Mucosa of stomach (tissue), 1 donor: Measurements from ENCODE around the gene MAN1C1.

Source experiments
- H3K27me3 ChIP-seq: one replicate; pipeline ENCODE4 v1.7.0; 2013; ENCODE audit warnings: mild to moderate bottlenecking, low read length; ENCODE audit not compliant: control insufficient read depth, insufficient read depth
- H3K36me3 ChIP-seq: one replicate; pipeline ENCODE4 v1.7.0; 2013; ENCODE audit warnings: low read length; ENCODE audit not compliant: control insufficient read depth, insufficient read depth
- H3K4me1 ChIP-seq: one replicate; pipeline ENCODE4 v1.7.0; 2013; ENCODE audit warnings: mild to moderate bottlenecking, low read length; ENCODE audit not compliant: control insufficient read depth, insufficient read depth
- H3K4me3 ChIP-seq: one replicate; pipeline ENCODE4 v1.7.0; 2013; ENCODE audit warnings: low read length
- H3K9ac ChIP-seq: one replicate; pipeline ENCODE4 v1.7.0; 2013; ENCODE audit warnings: mild to moderate bottlenecking, low read length, moderate library complexity
- H3K9me3 ChIP-seq: one replicate; pipeline ENCODE4 v1.7.0; 2013; ENCODE audit warnings: mild to moderate bottlenecking, low read length, moderate library complexity; ENCODE audit not compliant: control insufficient read depth
- donor health status: Pancreatic carcinoma.

The MAN1C1 gene

DNA sequence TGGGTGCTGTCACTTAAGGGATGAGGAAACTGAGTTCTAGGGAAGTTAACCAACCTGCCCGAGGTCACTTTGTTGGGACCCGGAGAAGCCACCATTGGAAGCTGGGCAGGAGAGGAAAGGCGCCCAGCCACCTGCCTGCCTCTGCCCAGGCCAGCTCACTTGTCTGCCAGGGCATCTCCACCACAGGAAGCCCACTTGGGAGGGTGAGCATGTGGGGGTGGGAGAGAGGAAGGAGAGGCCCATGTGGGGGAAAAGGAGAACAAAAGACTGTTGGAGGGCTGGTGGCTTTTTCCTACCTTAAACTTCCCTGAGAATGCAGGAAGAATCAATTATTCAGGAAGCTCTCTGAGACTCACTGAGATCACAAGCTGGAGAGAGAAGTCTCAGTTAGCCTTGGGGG is 139.6 kb downstream of the MAN1C1 start:
- no peaks in the 10 kb centered on the region for H3K9me3 ChIP-seq
- H3K27me3 ChIP-seq = no peaks in the 10 kb centered on the region
- H3K4me3 ChIP-seq = no peak overlapping the region
- no peak overlapping the region for H3K9ac ChIP-seq
- no peaks in the 10 kb centered on the region for H3K4me1 ChIP-seq
- no peaks in the 10 kb centered on the region for H3K36me3 ChIP-seq

DNA sequence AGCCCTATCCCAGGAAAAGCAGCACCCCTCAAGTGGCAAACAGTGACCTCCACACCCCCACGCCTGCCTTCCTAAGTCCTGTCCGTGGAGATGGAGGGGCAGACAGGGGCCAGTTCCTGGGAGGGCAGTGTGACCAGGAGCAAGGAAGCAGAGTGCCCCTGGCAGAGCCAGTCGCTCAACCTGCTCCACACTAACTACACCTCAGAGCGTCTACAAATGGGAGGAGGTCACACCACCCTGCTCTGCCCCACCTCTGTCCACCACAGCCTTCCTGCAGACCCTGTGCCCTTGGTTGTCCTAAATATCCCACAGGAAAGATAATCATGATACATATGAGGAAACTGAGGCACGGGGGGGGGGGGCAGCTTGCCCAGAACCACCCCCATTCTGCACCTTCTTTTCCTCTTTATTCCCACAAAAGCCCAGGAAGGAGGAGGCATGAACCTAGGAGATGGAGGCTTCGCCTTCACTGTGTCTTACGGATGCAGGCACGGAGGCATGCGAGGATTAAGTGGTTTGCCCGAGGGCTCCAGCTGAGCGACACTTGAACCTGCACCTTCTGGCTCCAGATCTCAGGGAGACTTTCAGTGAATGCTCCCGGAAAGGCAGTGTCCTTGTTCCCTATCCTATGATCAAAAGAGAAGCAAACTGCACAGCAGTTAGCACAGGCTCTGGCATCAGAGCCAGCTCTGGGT is 140.7 kb downstream of the MAN1C1 start:
- Histone ChIP-seq H3K27me3 (no peaks in the 10 kb centered on the region), H3K4me1 (no peaks in the 10 kb centered on the region), H3K4me3 (no peak overlapping the region)

DNA sequence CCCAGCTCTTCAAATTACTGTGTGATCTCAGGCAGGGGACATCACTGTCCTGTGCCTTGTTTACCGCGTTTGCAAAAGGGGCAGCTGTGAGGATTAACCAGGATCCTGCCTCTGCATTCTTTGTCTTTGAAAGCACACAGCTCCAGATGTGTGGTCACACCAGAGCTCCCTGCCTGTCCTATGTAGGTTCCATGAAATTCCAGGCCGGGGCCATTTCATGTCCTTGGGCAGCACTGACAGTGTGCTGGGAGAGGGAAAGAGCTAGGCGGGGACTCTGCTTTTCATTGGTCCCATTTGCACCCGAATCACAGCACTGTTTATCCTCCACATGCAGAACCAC is 141.2 kb downstream of the MAN1C1 start:
- Histone ChIP-seq H3K27me3 (no peaks in the 10 kb centered on the region), H3K4me3 (no peak overlapping the region), H3K9ac (no peak overlapping the region), H3K9me3 (no peaks in the 10 kb centered on the region), H3K4me1 (no peaks in the 10 kb centered on the region), H3K36me3 (no peaks in the 10 kb centered on the region)

More for the DNA sequence above, 140.7 kb downstream of the MAN1C1 start:
- H3K9ac ChIP-seq = no peak overlapping the region
- H3K36me3 ChIP-seq = no peaks in the 10 kb centered on the region
- H3K9me3 ChIP-seq = no peaks in the 10 kb centered on the region

DNA sequence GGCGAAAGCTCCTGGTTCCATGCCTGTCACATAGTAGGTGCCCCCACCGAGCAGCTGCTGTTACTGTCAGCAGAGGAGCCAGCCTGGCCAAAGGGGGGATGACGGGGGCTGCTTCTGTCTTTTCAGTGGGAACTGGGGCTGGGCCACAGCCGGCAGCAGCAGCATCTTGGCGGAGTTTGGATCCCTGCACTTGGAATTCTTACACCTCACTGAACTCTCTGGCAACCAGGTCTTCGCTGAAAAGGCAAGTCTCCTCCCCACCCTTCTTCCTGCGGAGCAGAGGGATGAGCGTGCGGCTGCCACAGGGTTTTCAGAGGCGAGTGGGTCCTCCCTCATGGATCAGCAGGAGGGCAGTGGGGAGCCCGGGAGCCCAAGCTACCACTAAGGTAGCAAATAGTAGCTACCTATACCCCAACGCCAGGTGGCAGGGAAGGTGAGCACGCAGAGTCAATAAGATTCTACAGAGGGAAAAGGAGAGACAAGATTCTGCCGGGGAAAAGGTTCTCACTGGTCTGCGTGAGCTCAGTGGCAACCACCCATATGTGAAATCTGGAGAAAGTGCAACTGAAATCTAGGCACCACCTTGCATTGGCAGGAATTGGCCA is 142.0 kb downstream of the MAN1C1 start:
- Histone ChIP-seq H3K4me1 (no peaks in the 10 kb centered on the region), H3K9me3 (no peaks in the 10 kb centered on the region), H3K4me3 (no peak overlapping the region), H3K27me3 (no peaks in the 10 kb centered on the region), H3K9ac (no peak overlapping the region), H3K36me3 (no peaks in the 10 kb centered on the region)

DNA sequence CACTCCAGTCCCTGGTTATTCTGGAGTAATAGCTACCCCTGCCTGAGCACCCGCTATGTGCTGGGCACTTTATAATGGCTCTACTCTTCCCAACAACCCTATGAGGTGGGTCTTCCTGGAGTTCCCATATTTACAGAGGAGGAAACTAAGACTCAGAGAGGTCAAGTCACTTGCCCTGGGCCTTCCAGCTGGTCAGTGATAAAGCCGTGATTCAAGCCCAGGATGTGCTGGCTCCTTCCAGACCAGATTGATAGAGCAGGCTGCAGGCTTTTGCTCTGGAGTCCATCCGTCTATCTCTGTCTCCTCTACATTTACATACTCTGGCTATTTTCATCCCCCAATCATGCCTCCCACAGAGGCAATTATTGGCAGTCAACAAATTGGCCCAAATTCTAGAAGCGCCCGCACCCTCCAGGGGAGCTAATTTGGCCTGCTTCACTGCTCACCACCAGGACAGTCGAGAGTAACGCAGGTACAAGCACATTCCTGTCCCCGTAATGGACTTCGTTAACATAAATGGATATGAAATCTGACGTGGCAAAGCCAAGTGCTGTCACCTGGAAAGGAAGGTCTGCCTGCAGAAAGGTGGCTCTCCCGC is 143.6 kb downstream of the MAN1C1 start:
- H3K9me3 ChIP-seq = no peaks in the 10 kb centered on the region
- H3K9ac ChIP-seq = no peak overlapping the region
- H3K36me3 ChIP-seq = no peaks in the 10 kb centered on the region
- H3K4me3 ChIP-seq = no peak overlapping the region
- no peaks in the 10 kb centered on the region for H3K4me1 ChIP-seq
- H3K27me3 ChIP-seq = no peaks in the 10 kb centered on the region

DNA sequence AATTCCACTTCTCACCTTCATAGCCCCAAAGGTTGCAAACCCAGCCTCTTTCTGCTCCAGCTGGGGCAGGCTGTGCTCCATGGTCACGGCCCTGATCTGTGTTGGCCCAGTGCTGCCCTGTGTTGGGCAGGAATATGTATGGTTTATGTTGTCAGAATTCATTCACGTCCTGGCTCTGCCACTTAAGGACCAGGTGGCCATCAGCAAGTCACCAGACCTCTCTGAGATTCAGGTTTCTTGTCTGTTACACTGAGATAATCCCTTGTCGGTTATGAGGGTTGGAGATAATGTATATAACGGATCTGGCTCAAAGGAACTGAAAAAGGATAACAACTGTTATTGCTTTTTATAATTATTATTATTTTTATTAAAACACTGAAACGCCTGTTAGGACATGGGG is 144.3 kb downstream of the MAN1C1 start:
- Histone ChIP-seq H3K36me3 (no peaks in the 10 kb centered on the region), H3K9me3 (no peaks in the 10 kb centered on the region), H3K4me3 (no peak overlapping the region), H3K4me1 (no peaks in the 10 kb centered on the region), H3K27me3 (no peaks in the 10 kb centered on the region), H3K9ac (no peak overlapping the region)

DNA sequence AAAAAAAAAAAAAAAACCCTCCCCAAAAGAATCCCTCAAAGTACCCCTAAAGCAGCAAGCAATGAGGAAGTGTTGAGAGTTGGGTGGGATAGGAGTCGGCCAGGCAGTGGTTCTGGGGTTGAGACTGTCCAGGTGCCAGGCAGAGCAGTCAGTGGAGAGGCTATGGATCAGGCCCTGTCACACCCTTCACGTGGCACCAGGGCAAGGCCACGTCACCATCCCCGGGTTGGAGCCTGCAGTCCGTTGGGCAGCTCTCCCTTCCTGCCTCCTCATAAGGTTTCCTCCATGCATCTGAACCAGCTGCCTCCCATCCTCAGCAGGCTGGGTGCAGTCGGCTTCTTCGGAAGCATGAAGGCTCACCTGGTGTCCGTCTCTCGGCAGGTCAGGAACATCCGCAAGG is 146.9 kb downstream of the MAN1C1 start:
- H3K36me3 ChIP-seq = no peaks in the 10 kb centered on the region
- no peak overlapping the region for H3K9ac ChIP-seq
- no peak overlapping the region for H3K4me3 ChIP-seq
- no peaks in the 10 kb centered on the region for H3K9me3 ChIP-seq
- H3K27me3 ChIP-seq = no peaks in the 10 kb centered on the region
- H3K4me1 ChIP-seq = peaks cover 7% of the 10 kb centered on the region

DNA sequence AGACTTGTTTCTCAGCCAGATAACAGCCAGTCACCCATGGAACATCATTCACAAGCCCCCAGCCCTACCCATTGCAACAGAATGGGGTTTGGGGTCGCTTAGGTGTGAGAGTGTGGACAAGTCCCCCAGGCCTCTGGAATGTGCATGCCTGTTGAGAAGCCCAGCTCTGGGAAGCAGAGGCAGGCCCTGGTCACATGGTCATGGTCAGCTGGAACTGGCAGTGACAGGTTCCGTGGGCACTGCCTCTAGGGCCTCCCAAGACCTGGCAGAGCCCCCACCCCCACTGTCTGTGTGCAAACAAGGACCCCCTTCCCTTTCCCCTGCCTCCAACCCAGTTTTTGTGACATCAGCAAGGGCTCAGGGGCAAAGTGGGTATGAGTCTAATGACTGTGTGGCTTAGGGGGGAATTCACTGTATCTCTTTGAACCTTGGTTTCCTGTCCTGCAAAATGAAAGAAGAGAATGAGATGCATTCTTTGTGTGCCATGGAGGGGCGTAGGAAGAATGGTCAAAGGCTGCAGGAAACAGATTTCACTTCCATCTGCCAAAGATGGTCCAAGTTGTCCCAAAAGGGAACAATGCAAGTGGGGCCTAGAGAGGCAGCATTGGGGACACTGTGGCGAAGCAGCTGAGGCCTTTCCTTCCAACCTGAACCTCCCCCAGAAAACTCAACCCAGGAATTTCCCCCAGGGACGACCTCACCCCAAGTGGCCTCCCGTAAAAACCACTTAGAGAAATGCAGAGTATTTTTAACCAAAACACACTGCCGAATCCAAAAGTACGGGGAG is 148.7 kb downstream of the MAN1C1 start:
- peaks cover 8% of the 10 kb centered on the region for H3K4me1 ChIP-seq
- H3K4me3 ChIP-seq = no peak overlapping the region
- no peaks in the 10 kb centered on the region for H3K27me3 ChIP-seq
- no peak overlapping the region for H3K9ac ChIP-seq
- no peaks in the 10 kb centered on the region for H3K9me3 ChIP-seq
- no peaks in the 10 kb centered on the region for H3K36me3 ChIP-seq

DNA sequence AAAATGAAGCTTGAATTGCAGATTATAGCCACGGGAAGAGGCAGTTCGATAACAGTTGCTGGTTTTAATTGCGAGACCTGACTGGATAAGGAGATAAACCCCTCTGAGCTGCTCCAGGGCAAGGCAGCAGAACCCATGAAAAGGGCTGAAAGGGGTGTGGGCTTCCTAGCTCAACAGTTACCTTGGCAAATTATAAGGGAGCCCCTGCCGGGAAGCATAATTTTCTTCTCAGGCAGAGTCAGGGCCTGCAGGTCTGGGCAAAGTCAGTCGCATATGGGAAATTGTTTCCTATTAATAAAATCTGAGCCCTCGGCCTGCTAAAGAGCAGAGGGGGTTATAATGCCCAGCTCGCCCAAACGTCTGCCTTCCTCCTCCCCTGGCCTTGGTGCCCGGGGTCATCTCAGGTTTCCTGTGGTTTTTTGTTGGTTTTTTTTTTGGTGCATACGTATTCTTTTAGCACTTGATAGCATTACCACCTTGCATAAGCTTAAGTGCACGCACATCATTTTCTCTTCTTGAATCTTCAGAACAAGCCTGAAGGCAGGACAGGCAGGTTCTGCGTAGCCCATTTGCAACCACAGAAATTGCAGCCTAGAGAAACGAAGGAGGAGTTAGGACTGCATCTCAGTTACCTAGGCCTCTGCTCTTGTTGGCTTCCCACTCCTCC is 149.5 kb downstream of the MAN1C1 start:
- Histone ChIP-seq H3K9ac (no peak overlapping the region), H3K4me1 (peaks cover 16% of the 10 kb centered on the region), H3K27me3 (no peaks in the 10 kb centered on the region), H3K4me3 (no peak overlapping the region), H3K9me3 (no peaks in the 10 kb centered on the region), H3K36me3 (no peaks in the 10 kb centered on the region)

DNA sequence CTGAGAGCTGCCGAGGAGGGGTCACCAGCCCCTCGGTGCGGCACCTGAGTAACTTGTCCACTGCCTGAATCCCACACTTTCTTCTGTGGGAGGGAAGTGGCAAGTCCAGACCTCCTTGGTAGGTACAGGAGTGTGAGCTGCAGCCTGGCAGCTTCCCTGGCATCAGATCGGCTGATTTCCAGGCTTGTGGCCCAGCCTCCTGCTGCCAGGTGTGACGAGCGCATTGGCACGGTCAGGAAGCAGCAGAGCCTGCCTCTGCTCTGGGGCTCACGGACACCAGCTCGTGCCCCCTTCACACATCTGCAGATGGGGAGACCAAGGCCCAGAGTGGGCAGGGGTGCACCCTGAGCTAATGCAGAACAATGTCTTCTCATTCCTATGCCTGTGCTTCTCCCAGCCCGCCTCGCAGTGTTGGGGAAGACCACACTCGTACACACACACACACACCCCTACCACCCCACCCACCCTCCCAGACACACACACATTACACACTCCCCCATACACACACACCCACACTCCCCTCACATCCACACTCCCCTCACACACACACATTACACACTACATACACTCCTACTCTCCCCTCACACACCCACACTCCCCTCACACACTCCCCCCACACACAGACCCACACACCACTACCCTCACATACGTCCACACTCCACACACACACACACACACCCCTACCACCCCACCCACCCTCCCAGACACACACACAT is 150.3 kb downstream of the MAN1C1 start:
- Histone ChIP-seq H3K4me3 (no peak overlapping the region), H3K4me1 (peaks cover 24% of the 10 kb centered on the region), H3K9ac (no peak overlapping the region), H3K9me3 (no peaks in the 10 kb centered on the region), H3K27me3 (no peaks in the 10 kb centered on the region), H3K36me3 (no peaks in the 10 kb centered on the region)

DNA sequence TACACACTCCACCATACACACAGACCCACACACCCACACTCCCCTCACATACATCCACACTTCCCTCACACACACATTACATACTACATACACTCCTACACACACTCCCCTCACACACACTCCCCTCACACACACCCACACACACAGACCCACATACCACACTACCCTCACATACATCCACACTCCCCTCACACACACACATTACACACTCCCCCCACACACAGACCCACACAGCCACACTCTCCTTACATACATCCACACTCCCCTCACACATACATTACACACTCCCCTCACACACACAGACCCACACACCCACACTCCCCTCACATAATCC is 150.8 kb downstream of the MAN1C1 start:
- no peaks in the 10 kb centered on the region for H3K27me3 ChIP-seq
- H3K9ac ChIP-seq = no peak overlapping the region
- peaks cover 29% of the 10 kb centered on the region for H3K4me1 ChIP-seq
- no peaks in the 10 kb centered on the region for H3K9me3 ChIP-seq
- no peak overlapping the region for H3K4me3 ChIP-seq
- no peaks in the 10 kb centered on the region for H3K36me3 ChIP-seq
